Femur (tissue), 1 donor: Measurements from ENCODE around the gene DLX2.

ENCODE experiments used
- DNase-seq: peaks from one replicate; pipeline ENCODE4 v3.0.0-alpha.2; 2017

The DLX2 gene

GRCh38 chr2:172107690-172108586 is 5.2 kb upstream of the DLX2 start:
- DNase-seq = no peak

- peak; percentile 40 for DNase-seq
Observed at GRCh38 chr2:172106108-172106961, 3.6 kb upstream of the DLX2 start.

- no peak for DNase-seq
Observed at GRCh38 chr2:172105471-172106107, 2.9 kb upstream of the DLX2 start.

- peak; percentile 93 for DNase-seq
Observed at GRCh38 chr2:172103471-172104272, 972 bp upstream of the DLX2 start.

- no peak for DNase-seq
Observed at GRCh38 chr2:172101821-172102390, 794 bp downstream of the DLX2 start.

- DNase-seq = peak; percentile 31
Observed at GRCh38 chr2:172100935-172101820, 1.5 kb downstream of the DLX2 start.

- DNase-seq = peak; percentile 26
Observed at GRCh38 chr2:172100080-172100934, 2.4 kb downstream of the DLX2 start.

- peak; percentile 16 for DNase-seq
Observed at GRCh38 chr2:172099472-172100079, 3.1 kb downstream of the DLX2 start.

GRCh38 chr2:172098650-172099471 is 3.8 kb downstream of the DLX2 start:
- peak; percentile 53 for DNase-seq

GRCh38 chr2:172098287-172098649 is 4.4 kb downstream of the DLX2 start:
- DNase-seq = no peak

- DNase-seq = peak; percentile 14
Observed at GRCh38 chr2:172097557-172098131, 5.1 kb downstream of the DLX2 start.

GRCh38 chr2:172096626-172097547 is 5.8 kb downstream of the DLX2 start:
- peak; percentile 38 for DNase-seq

- peak; percentile 21 for DNase-seq
Observed at GRCh38 chr2:172095905-172096625, 6.6 kb downstream of the DLX2 start.

GRCh38 chr2:172095146-172095904 is 7.4 kb downstream of the DLX2 start:
- peak; percentile 68 for DNase-seq
